HepG2 (cell line): ENCODE measurements around the gene ULK3. TPM values are rescaled to one million over a fixed set of nuclear protein-coding genes. Genes with fewer than 3 reads are reported as not detected.

Source experiments
- DZIP1 ChIP-seq: sonication (generic); formaldehyde crosslinking; IDR thresholded peaks from 2 replicates; pipeline ENCODE4 v1.5.0; 2020; ENCODE audit warnings: mild to moderate bottlenecking, missing genetic modification reagents
- E2F2 ChIP-seq: sonication (generic); formaldehyde crosslinking; IDR thresholded peaks from 2 replicates; pipeline ENCODE4 v1.4.0; 2020; ENCODE audit warnings: missing genetic modification reagents, borderline replicate concordance
- ESRRA ChIP-seq: sonication (generic); formaldehyde crosslinking; IDR thresholded peaks from 2 replicates; pipeline ENCODE4 v1.5.1; 2020; ENCODE audit warnings: mild to moderate bottlenecking, low read depth, missing genetic modification reagents
- TEAD2 ChIP-seq: sonication (generic); formaldehyde crosslinking; IDR thresholded peaks from 2 replicates; pipeline ENCODE4 v1.9.0; 2021; ENCODE audit warnings: missing genetic modification reagents
- ZNF761 ChIP-seq: sonication (generic); formaldehyde crosslinking; conservative IDR thresholded peaks from 2 replicates; pipeline ENCODE4 v1.4.0; 2020; ENCODE audit warnings: mild to moderate bottlenecking, missing genetic modification reagents
- polyA plus RNA-seq, 8 experiments: library from polyadenylated mRNA; depleted of rRNA in 3 of 8; stranded (reverse) in 7 of 8; unstranded in 1 of 8; fragments of >200 nt; fragmentation: Illumina TruSeq in 4 of 8; extraction: Trizol in 4 of 8; gene quantifications; 2 replicates each; pipeline versions ENCODE4 v1.2.1 to v1.2.3, GENCODE V29; 2011 to 2016; ENCODE audit warnings: low read depth in 4 of 8, missing spikeins in 1 of 8, mixed read lengths in 1 of 8; ENCODE audit not compliant: insufficient read depth in 1 of 8
- total RNA-seq, 5 experiments: library from RNA; depleted of rRNA; stranded (reverse); fragments of >200 nt; fragmentation: Illumina TruSeq; extraction: Trizol; gene quantifications; 2 replicates each; pipeline ENCODE4 v1.2.3, GENCODE V29; 2016; ENCODE audit warnings: low read depth in 1 of 5
- TF ChIP-seq, protein P1 (sequence below), 2 experiments: sonication (generic) in 1 of 2; formaldehyde crosslinking in 1 of 2; IDR thresholded peaks; 2 replicates each; pipeline versions ENCODE4 v1.4.0 to v1.6.1; 2016 to 2020; ENCODE audit warnings: borderline replicate concordance in 1 of 2, low read depth in 1 of 2, mild to moderate bottlenecking in 1 of 2, missing genetic modification reagents in 1 of 2

Gene ULK3
- total and polyA plus RNA-seq, 2 of the 13 experiments (the other 11 are each of a cell fraction or from before 2014, with no cell fraction given), result 15.2 to 23.7 TPM

DNA sequence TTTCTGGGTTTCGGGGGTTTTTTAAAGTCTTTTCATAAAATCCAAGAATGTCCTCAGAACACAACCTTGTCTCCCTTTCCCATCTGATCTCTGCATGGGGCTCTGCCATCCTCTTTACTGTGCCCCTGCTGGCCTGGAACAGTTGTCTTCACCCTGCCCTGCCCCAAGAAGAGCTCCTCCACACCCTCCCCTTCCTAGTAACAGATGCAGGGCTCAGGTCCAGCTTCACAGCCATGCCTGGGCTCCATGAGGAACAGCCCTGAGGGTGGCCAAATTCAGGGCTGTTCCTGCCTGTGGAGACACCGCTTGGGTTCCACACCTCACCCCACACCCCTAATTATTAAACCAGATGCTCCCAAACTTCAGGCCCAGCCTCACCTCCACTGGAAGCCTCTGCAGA is 12.9 kb upstream of the ULK3 start (continued):
- TF ChIP-seq, protein P1, sequence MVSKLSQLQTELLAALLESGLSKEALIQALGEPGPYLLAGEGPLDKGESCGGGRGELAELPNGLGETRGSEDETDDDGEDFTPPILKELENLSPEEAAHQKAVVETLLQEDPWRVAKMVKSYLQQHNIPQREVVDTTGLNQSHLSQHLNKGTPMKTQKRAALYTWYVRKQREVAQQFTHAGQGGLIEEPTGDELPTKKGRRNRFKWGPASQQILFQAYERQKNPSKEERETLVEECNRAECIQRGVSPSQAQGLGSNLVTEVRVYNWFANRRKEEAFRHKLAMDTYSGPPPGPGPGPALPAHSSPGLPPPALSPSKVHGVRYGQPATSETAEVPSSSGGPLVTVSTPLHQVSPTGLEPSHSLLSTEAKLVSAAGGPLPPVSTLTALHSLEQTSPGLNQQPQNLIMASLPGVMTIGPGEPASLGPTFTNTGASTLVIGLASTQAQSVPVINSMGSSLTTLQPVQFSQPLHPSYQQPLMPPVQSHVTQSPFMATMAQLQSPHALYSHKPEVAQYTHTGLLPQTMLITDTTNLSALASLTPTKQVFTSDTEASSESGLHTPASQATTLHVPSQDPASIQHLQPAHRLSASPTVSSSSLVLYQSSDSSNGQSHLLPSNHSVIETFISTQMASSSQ (IDR thresholded peaks at IDR 0.05; ENCODE audit: low read depth), result no peak
- TF ChIP-seq, protein P1 (CRISPR knock-in tag; IDR thresholded peaks at IDR 0.05; ENCODE audit: borderline replicate concordance), result no peak
- TF ChIP-seq ESRRA, result no peak
- TF ChIP-seq TEAD2 (CRISPR knock-in tag), result no peak
- TF ChIP-seq DZIP1 (CRISPR knock-in tag), result no peak
- TF ChIP-seq ZNF761 (CRISPR knock-in tag), result no peak
- TF ChIP-seq E2F2 (CRISPR knock-in tag), result no peak
